ENCODE data around the gene BRCA1.

BRCA1 gene

GRCh38 chr17:43025290-43025657, 99.9 kb downstream of the BRCA1 start:
- DNase-seq (ENCODE audit: low spot score) = no peak

- peak; percentile 56 for DNase-seq (ENCODE audit: low spot score)
Measured at GRCh38 chr17:43024407-43025289, 100.5 kb downstream of the BRCA1 start, which contains the start of gene RND2. Gene RND2, plus strand, starts transcription at chr17:43025231. Its CDS starts 117 bp downstream, at chr17:43025348.

DNA sequence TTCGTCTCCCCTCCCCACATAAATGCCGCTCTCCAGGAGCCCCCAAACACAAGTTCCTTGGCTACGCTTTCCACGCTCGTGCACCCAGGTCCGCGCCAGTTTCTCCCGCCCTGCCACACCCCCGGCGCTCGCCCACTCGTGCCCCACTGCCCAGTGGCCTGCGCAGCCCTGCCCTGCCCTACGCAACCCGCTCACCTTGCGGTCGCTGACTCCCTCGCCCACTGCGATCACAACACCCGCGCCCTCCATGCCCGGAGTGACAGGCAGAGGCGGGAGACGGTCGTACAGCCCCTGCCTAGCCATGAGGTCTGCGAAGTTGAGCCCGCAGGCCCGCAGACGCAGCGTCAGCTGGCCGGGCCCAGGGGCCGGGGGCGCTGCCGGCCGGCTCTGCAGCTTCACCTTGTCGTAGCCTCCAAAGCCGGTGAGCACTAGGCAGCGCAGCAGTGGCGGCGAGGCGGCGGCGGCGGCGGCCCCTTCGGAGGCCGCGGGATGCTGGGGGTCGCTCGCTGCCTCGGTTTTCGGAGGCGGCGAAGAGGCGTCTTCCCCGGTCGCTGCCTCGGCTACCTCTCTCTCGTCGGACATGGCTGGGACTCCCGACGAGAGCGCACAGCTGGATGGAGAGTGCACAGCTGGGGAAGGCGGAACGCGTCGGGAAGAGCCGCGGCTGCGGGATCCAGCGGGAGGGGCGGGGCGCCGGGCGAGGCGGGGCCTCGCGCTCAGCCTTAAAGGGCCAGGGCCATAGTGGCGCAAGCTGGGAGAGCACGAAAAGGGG, 103.2 kb downstream of the BRCA1 start, which contains the start of gene VAT1:
Gene VAT1 (minus strand): TSS at position 645 of the 772 bp plus-strand sequence. CDS start 63 bp downstream, at position 582.
- DNase-seq (ENCODE audit: low spot score) = peak; percentile 45

DNA sequence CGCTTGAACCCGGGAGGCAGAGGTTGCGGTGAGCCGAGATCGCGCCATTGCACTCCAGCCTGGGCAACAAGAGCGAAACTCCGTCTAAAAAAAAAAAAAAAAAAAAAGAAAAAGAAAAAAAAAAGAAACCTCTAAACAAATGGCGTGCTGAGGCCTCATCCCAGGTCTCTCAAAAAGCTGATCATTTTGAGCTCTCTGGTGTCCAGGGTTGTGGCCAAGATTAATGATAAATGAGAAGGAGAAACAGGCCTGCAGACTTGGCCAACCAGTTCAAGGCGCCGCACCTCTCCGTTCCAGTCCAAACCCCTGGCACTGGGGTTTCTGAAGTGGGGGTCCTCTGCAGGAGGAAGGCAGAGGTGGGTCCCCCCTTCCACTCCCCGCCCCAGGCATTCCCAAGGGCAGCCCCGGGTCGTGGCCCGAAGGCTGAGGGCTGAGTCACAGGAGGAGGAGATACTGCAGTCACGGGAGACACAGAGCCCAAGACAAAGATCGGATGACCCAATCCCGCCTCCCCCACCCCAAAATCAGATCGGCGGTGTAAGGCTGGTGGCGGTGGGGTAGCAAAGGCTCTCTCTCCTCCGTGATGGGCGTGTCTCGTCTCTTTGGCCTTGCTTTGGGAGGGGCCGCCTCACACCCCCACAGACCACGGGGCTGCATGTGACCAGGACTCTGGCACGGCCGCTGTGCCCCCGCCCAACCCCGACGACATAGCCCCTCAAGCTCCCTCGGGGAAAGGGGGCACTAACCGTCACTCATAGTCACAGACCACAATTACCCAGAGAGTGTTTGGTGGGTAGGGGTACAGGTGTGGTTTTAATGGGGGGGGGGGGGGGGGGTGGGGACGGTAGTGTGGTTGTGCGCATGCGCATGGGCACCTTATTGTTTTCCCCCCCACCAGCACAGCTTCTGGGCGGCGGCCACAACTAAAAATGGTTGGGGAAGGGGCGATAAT, 104.1 kb downstream of the BRCA1 start:
- DNase-seq (ENCODE audit: low spot score) = no peak

- DNase-seq (ENCODE audit: low spot score) = no peak
Measured at GRCh38 chr17:43020030-43020621, 105.0 kb downstream of the BRCA1 start.

DNA sequence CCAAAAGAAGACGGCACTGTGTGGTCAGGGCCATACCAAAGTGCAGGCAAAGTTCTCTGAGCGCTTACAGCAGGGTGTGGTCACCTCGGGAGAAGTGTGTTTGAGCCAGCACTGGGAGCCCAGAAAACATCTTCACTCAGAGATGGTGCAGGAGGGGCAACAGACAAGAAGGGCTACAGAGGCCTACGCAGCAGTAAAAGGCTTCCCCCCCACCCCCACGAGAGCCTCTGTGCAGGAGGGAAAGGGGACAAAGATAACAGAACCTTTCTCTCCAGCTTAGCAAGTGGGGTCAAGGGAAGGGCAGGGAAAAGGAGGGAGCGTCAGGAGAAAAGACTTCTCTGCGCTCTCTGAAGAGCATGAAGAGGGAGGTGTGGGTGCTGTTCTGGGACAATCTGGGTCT, 105.7 kb downstream of the BRCA1 start:
- DNase-seq (ENCODE audit: low spot score) = no peak

GRCh38 chr17:43018932-43019331, 106.2 kb downstream of the BRCA1 start:
- no peak for DNase-seq (ENCODE audit: low spot score)

DNA sequence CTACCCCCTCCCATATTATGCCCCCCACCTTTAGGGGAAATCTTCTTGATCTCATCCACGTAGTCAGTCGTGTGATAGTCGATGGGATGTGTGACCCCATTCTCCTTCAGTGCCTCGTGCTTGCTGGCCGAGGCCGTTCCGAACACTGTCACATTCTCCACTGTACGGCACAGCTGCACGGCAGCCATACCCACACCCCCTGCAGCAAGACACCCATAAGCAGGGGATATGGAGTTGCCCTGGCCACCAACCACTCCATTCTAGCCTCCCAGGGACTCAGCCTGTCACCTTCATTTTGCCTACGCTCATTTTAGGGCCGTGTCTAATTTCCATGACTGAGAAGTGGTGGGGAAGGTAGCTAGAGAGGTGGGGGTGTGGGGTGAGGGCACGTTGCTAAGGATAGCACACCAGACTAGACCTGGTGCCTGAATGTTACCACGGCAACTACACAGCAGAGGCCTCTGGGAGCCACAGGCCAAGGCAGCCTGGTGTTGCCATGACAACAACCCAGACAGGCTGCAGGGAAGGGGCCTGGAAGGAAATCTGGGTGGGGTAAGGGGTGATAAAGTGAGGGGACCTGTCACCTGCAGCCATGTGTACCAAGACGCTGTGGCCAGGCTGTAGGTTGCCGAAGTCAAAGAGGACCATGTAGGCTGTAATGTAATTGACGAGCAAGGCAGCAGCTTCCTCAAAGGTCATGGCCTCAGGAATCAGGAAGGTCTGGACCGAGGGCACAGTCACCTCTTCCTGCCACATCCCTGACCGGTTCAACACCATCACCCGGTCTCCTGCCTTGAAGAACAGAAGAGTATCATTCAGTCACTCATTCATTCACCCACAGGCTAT, 106.9 kb downstream of the BRCA1 start:
- no peak for DNase-seq (ENCODE audit: low spot score)

- DNase-seq (ENCODE audit: low spot score) = no peak
Measured at GRCh38 chr17:43016216-43016615, 108.9 kb downstream of the BRCA1 start.

DNA sequence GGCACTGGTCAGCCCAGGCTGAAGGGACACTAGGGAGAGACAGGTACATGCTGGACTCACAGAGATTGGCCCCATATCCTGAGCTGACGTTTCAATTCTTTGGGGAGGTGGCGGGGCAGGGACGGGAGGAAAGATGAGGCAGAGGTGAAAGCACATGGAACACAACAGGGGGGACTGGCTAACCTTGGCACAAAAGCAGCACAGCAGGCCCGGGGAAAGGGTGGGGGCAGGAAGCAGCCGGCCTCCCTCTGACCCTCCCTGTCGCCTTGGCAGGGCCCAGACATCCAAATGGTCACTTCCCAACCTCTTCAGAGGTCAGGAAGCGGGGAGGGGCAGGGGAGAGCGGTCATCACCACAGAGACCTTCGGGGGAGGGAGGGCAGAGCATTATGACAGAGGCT, 109.6 kb downstream of the BRCA1 start:
- no peak for DNase-seq (ENCODE audit: low spot score)

- DNase-seq (ENCODE audit: low spot score) = no peak
Measured at GRCh38 chr17:43014649-43015542, 110.3 kb downstream of the BRCA1 start.

DNA sequence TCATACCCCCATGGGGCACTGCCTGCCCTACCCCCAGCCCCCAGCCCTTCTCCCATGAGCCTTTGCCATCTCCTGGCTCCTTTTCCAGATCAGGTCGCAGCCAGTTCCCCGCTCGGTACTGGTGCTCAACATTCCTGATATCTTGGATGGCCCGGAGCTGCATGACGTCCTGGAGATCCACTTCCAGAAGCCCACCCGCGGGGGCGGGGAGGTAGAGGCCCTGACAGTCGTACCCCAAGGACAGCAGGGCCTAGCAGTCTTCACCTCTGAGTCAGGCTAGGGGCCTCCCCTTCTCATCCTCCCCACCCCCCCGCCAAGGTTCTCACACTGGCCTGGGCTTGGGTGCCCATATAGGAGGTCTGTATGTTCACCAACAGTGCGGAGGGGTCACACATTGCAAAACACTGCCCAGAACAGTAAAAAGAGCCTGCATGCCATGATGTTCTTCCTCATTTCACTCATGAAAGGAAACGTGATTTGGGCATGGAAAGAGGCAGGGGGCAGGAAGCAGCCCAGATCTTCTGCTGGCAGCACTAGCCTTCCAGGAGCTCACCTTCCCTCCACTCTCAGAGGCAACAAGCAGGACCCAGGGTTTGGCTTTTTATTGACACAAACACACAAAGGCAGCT, 111.0 kb downstream of the BRCA1 start:
- DNase-seq (ENCODE audit: low spot score) = no peak

- no peak for DNase-seq (ENCODE audit: low spot score)
Measured at GRCh38 chr17:43013296-43013695, 111.9 kb downstream of the BRCA1 start.

- DNase-seq (ENCODE audit: low spot score) = no peak
Measured at GRCh38 chr17:43011728-43012472, 113.3 kb downstream of the BRCA1 start.

DNA sequence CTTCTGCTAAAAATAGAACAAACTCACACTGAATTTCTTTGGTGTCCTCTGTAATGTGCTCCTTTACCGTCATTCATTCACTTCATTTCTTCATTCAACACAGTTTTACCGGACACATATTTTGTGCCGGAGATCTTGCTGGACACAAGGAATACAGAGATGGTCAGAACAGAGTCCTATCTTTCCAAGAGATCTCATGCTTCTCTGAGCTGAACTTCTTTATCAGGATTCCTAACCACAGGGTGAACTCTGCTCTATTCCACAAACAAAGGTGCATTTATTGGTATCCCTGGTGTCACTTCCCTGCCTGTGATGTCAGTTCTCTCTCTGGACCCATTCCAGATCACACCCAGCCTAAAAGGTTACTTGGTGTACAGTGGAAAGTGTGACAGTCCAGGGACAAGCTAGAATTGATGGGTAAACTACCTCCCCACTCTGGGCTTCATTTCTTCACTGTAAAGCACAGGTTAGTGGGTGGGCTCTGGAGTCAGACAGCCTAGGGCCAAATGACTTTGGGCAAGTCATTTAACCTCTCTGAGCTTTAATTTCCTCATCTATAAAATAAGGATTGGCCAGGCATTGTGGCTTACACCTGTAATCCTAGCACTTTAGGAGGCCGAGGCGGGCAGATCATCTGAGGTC, 114.4 kb downstream of the BRCA1 start:
- no peak for DNase-seq (ENCODE audit: low spot score)

DNA sequence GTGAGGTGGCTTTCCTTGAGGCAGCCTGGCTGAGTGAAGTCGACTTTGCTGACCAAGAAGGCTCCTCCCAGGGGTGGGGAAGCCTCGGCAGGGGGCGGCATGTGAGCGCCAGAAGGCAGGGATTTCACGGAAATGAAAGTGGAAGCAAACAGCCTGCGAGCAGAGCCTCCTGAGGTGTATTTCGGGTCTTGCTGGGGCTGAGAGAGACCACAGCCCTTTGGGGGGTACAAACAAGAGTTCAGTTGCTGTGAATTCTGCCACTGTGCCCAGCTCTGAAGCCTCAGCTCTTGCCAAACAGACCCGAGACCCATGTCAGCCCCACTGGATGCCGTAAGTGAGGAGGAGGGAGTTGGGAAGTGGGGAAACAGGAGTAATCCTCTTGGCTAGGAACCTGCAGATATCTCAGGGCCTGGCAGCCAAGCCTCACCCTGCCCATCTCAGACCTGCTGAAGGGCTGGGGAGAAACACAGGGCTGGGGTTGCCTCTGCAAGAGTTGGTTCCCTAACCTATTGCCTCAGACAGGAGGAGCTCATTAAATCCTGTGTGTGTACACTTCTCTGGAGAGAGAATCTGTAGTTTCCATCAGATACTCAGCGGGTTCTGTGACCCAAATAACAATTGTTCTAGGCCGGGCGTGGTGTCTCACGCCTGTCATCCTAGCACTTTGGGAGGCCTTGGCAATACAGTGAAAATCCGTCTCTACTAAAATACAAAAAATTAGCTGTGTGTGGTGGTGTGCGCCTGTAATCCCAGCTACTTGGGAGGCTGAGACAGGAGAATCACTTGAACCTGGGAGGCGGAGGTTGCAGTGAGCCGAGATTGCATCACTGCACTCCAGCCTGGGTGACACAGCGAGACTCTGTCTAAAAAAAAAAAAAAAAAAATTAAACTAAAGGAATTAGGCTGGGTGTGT, 118.3 kb downstream of the BRCA1 start, which contains the start of gene IFI35:
Gene IFI35 (plus strand): TSS at position 146 of the 913 bp plus-strand sequence. CDS start 164 bp downstream, at position 310.
- DNase-seq (ENCODE audit: low spot score) = peak; percentile 78

Data from hematopoietic multipotent progenitor cell treated with erythropoietin and hydrocortisone succinate and interleukin-3 and kit ligand, for 17 days (in vitro differentiated cells).